Astrocyte of the spinal cord (primary cell): ENCODE measurements around the gene SAP130.

ENCODE experiments used
- DNase-seq: peaks from one replicate; pipeline ENCODE4 v3.0.0; 2011; ENCODE audit warnings: low read depth, low spot score
- H3K4me3 ChIP-seq: 2 replicates; pipeline ENCODE4 v1.5.1; 2011; ENCODE audit warnings: low read depth, mild to moderate bottlenecking, low read length, moderate library complexity
- in situ Hi-C: cut with HindIII; loops from 2 replicates; pipeline ENCODE4 v1.10.0; 2017; ENCODE audit warnings: low sequenced_read_pairs
- TF ChIP-seq, protein P1 (sequence below): IDR thresholded peaks from 2 replicates; pipeline ENCODE4 v1.5.1; 2012; ENCODE audit warnings: low read depth, mild to moderate bottlenecking, low read length, inconsistent platforms

Gene SAP130

DNA sequence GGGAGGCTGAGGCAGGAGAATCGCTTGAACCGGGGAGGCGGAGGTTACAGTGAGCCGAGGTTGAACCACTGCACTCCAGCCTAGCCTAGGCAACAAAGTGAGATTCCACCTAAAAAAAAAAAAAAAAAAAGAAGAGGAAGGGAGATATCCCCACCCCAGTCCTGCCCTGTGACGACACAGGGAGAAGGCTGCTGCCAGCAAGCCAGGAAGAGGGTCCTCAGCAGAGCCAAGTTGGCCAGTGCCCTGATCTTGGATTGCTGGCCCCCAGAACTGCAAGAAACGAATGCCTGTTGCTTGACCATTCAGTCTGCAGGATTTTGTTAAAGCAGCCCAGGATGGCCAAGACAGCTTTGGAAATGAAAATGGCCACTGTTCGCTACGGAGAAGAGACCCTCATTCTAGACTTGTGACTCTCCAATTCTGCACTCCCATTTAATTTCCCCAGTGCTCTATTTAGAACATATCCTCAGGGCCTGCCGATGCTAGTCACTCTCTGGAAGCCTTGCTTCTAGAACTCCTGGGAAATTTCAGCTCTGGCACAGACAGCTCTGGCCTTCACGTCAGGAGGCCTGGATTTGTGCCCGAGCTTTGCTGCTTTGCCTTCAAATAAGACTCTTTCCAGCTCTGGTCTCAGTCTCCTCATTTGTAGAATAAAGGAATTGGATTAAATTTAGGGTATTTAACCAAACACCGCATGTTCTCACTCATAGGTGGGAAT is 126.4 kb downstream of the SAP130 start:
- peak; percentile 34 for DNase-seq
- in situ Hi-C loops: no loop called here
- TF ChIP-seq, protein P1, sequence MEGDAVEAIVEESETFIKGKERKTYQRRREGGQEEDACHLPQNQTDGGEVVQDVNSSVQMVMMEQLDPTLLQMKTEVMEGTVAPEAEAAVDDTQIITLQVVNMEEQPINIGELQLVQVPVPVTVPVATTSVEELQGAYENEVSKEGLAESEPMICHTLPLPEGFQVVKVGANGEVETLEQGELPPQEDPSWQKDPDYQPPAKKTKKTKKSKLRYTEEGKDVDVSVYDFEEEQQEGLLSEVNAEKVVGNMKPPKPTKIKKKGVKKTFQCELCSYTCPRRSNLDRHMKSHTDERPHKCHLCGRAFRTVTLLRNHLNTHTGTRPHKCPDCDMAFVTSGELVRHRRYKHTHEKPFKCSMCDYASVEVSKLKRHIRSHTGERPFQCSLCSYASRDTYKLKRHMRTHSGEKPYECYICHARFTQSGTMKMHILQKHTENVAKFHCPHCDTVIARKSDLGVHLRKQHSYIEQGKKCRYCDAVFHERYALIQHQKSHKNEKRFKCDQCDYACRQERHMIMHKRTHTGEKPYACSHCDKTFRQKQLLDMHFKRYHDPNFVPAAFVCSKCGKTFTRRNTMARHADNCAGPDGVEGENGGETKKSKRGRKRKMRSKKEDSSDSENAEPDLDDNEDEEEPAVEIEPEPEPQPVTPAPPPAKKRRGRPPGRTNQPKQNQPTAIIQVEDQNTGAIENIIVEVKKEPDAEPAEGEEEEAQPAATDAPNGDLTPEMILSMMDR: no peak
- no peak overlapping the region for H3K4me3 ChIP-seq

DNA sequence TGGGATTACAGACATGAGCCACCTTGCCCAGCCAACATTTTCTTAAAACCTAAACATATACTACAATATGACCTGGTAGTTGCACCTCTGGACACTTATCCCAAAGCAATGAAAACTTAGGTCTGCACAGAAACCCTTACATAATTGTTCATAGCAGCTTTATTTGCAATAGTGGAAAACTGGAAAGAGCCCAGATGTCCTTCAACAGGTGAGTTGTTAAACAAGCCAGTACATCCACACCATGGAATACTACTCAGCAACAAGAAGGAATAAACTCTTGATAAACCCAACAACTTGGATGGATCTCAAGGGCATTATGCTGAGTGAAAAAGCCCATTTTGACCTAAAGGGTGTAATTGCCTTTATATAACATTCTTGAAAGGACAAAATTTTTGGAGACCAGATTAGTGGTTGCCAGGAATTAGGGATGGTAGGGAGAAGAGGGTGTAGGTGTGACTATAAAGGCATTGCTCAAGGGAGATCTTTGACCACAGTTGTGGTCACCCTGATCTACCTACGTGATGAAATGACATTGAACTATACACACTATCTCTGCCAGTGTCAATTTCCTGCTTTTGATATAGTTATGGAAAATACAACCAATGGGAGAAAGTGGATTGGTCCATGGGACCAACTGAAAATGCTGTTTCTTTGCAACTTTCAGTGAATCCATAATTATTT is 130.2 kb downstream of the SAP130 start:
- TF ChIP-seq, protein P1: no peak
- no peak for DNase-seq
- H3K4me3 ChIP-seq: no peak overlapping the region
- in situ Hi-C loops: no loop called here

DNA sequence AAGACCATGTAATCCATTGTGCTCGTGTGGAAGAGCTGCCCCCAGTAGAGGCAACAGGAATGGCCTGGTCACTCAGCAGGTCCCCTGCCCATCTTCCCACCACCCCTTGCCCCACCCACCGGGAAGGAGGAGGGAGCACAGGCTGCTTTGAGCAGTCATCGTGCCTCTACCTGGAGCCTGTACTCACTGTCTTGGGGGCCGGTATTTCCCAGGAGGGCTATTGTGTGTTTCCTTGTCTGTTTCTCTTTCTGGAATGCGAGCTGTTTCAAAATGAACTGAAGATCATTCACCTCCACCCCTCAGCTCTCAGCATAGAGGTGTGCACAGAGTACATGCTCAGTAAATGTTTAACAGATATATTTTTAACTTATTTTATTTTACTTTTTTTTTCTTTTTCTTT is 134.4 kb downstream of the SAP130 start:
- TF ChIP-seq, protein P1: no peak
- no peak for DNase-seq
- in situ Hi-C loops: no loop called here
- H3K4me3 ChIP-seq: no peak overlapping the region

DNA sequence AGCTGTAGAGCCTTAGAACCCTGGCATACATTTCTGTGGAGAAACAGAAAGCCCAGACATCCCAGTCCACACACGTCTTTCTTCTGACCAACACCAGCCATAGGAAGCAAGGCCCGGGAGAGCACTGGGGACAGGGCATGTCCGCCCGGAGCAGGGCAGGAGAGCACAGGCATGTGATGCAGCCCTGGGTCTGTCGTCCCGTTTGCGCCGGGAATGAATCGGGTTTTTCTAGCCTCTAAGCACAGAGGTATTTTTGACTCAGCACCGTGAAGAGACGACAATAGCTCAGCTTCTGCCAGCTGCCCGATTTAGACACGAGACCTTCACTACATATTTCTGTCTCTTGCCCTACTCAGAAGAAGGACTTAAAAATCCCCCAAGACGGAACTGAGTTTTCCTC is 134.8 kb downstream of the SAP130 start:
- H3K4me3 ChIP-seq: no peak overlapping the region
- in situ Hi-C loops: no loop called here
- no peak for DNase-seq
- TF ChIP-seq, protein P1: no peak

DNA sequence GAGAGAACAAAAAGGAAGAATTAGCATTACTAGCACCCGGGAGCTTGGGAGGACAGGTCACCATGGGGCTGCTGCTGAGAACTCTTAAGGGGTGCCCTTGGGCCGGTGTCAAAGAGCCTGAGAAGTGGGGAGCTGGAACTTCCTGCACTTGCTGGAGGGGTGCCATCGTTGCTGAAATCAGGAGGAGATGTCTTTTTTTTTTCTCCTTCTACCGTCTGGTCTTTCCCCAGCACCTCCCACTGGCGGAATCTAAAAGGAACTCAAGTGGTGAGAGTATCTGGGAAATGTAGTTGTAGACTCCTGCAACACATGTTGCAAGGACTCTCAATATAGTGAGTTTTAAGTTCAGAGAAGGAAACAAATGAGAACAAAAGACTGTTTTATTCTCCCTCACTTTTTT is 136.0 kb downstream of the SAP130 start:
- no peak for DNase-seq
- no peak overlapping the region for H3K4me3 ChIP-seq
- in situ Hi-C loops: no loop called here
- TF ChIP-seq, protein P1: no peak
